Sigmoid colon (tissue), 4 donors: ENCODE data around the gene TTLL4.

Experiments used
- CTCF ChIP-seq, 4 experiments: fragments of 450-650 bp in 3 of 4; fragments of 200-600 bp in 1 of 4; IDR thresholded peaks; one replicate each; pipeline ENCODE4 v1.5.1; 2016 to 2019; ENCODE audit warnings: antibody characterized with exemption in 4 of 4, mild to moderate bottlenecking in 3 of 4, moderate library complexity in 2 of 4
- EP300 ChIP-seq, 4 donors: sonication (generic); formaldehyde crosslinking; IDR thresholded peaks; one replicate each; pipeline ENCODE4 v1.6.1; 2017; ENCODE audit warnings: antibody characterized with exemption in 4 of 4
- POLR2A ChIP-seq, 2 donors: fragments of 450-650 bp; IDR thresholded peaks; one replicate each; pipeline ENCODE4 v1.6.1; 2016; ENCODE audit warnings: antibody characterized with exemption in 2 of 2, mild to moderate bottlenecking in 2 of 2, moderate library complexity in 2 of 2

- TF ChIP-seq EP300 (IDR thresholded peaks at IDR 0.05) (no peak), CTCF (IDR thresholded peaks at IDR 0.05) (no peak), POLR2A (IDR thresholded peaks at IDR 0.05) (no peak)
Measured at GRCh38 chr2:218726004-218726574, 15.5 kb downstream of the TTLL4 start.
